ENCODE results near the gene SENP5. TPM values are rescaled to one million over a fixed set of nuclear protein-coding genes. Genes with fewer than 3 reads are reported as not detected.

The SENP5 gene
- total and polyA plus RNA-seq, 2 of the 8 experiments (the other 6 are each of a cell fraction or from before 2014, with no cell fraction given): 6.7 to 27.3 TPM

GRCh38 chr3:196867155-196867506 is 589 bp upstream of the SENP5 start (continued):
- TF ChIP-seq GABPA (IDR thresholded peaks at IDR 0.05; ENCODE audit: borderline replicate concordance, insufficient read depth, low read length) (no peak), CHD1 (IDR thresholded peaks at IDR 0.05; ENCODE audit: low read depth, low read length) (no peak), SIX5 (IDR thresholded peaks at IDR 0.05; ENCODE audit: low read depth, low read length) (no peak), CHD2 (IDR thresholded peaks at IDR 0.05; ENCODE audit: low read length) (no peak), RXRA (IDR thresholded peaks at IDR 0.05; ENCODE audit: insufficient read depth, low read depth, low read length) (no peak), BCL11A (IDR thresholded peaks at IDR 0.05; ENCODE audit: low read depth in 2 of 2, low read length in 2 of 2) (no peak)
